Lower leg skin (tissue), 4 donors: ENCODE measurements around the gene C9orf153. TPM values are rescaled to one million over a fixed set of nuclear protein-coding genes. Genes with fewer than 3 reads are reported as not detected.

Experiments used
- DNase-seq, 2 donors: peaks; one replicate each; pipeline ENCODE4 v3.0.0-alpha.2; 2019; ENCODE audit warnings: low spot score in 2 of 2
- H3K4me3 ChIP-seq: fragments of 200-600 bp; sonication (generic); 2 replicates; pipeline ENCODE4 v1.5.1; 2017; ENCODE audit warnings: mild to moderate bottlenecking, low read depth; ENCODE audit not compliant: poor library complexity, severe bottlenecking
- CTCF ChIP-seq, 3 donors: fragments of 450-650 bp; IDR thresholded peaks; one replicate each; pipeline ENCODE4 v1.5.1; 2016; ENCODE audit warnings: antibody characterized with exemption in 3 of 3, mild to moderate bottlenecking in 3 of 3, moderate library complexity in 2 of 3
- POLR2A ChIP-seq, 2 donors: fragments of 450-650 bp; IDR thresholded peaks; one replicate each; pipeline ENCODE4 v1.6.1; 2016 to 2017; ENCODE audit warnings: antibody characterized with exemption in 2 of 2, mild to moderate bottlenecking in 1 of 2, moderate library complexity in 1 of 2
- WGBS, 2 donors: methylation state at CpG; one replicate each; pipeline ENCODE4 v1.1.5; 2018; 5-methylcytosine and 5-hydroxymethylcytosine counted together
- intact Hi-C: fragments of 100-400 bp; cut with DNase I; formaldehyde crosslinking; loops from one replicate; pipeline ENCODE4 v1.15.0; 2023; ENCODE audit warnings: low total_unique reads
- total RNA-seq, 4 donors: library from RNA; depleted of rRNA; stranded (reverse); fragments of >200 nt; gene quantifications; one replicate each; pipeline ENCODE4 v1.1.0, GENCODE V29; 2016

The C9orf153 gene
- total RNA-seq, 4 donors from 2014 or later = 0.16 to 0.63 TPM; not detected in 2

GRCh38 chr9:86277072-86277471 lies 17.6 kb upstream of the C9orf153 start:
- no peak overlapping the region for H3K4me3 ChIP-seq
- TF ChIP-seq CTCF (IDR thresholded peaks at IDR 0.05) (no peak), POLR2A (IDR thresholded peaks at IDR 0.05) (no peak)
- no peak for DNase-seq
- WGBS, 2 donors = 60 to 66% methylated on average over 1 of the region's 1 CpG
- intact Hi-C loops = no loop called here

- DNase-seq = no peak
- TF ChIP-seq CTCF (IDR thresholded peaks at IDR 0.05) (no peak), POLR2A (IDR thresholded peaks at IDR 0.05) (no peak)
- WGBS, 2 donors = 89% methylated on average over 3 of the region's 3 CpGs
- H3K4me3 ChIP-seq = no peak overlapping the region
- intact Hi-C loops = no loop called here
Measured at GRCh38 chr9:86275962-86276361, 16.5 kb upstream of the C9orf153 start.

- no peak for DNase-seq
- no peak overlapping the region for H3K4me3 ChIP-seq
- 62 to 70% methylated on average over 7 of the region's 7 CpGs for WGBS, 2 donors
- TF ChIP-seq CTCF (IDR thresholded peaks at IDR 0.05) (no peak), POLR2A (IDR thresholded peaks at IDR 0.05) (no peak)
- intact Hi-C loops = no loop called here
Measured at GRCh38 chr9:86274821-86275643, 15.6 kb upstream of the C9orf153 start.

GRCh38 chr9:86272221-86272620 lies 12.8 kb upstream of the C9orf153 start:
- intact Hi-C loops = no loop called here
- H3K4me3 ChIP-seq = no peak overlapping the region
- TF ChIP-seq POLR2A (IDR thresholded peaks at IDR 0.05) = no peak
- no peak for TF ChIP-seq CTCF (IDR thresholded peaks at IDR 0.05)
- WGBS, 2 donors = 95 to 97% methylated on average over 4 of the region's 4 CpGs
- DNase-seq = no peak

- no peak for TF ChIP-seq POLR2A (IDR thresholded peaks at IDR 0.05)
- no peak for TF ChIP-seq CTCF (IDR thresholded peaks at IDR 0.05)
- DNase-seq = no peak
- no peak overlapping the region for H3K4me3 ChIP-seq
- intact Hi-C loops = no loop called here
- 90 to 91% methylated on average over 6 of the region's 6 CpGs for WGBS, 2 donors
Measured at GRCh38 chr9:86263876-86264275, 4.4 kb upstream of the C9orf153 start.

GRCh38 chr9:86262492-86262891 lies 3.0 kb upstream of the C9orf153 start:
- H3K4me3 ChIP-seq = no peak overlapping the region
- intact Hi-C loops = no loop called here
- TF ChIP-seq CTCF (IDR thresholded peaks at IDR 0.05) = no peak
- no peak for TF ChIP-seq POLR2A (IDR thresholded peaks at IDR 0.05)
- 76 to 78% methylated on average over 4 of the region's 4 CpGs for WGBS, 2 donors
- DNase-seq = no peak
